K562 (cell line): ENCODE results near the gene KCNH2. TPM values are rescaled to one million over a fixed set of nuclear protein-coding genes. Genes with fewer than 3 reads are reported as not detected.

Experiments used
- CHAMP1 ChIP-seq: fragments of 450-650 bp; IDR thresholded peaks from 2 replicates; pipeline ENCODE4 v1.6.1; 2016; ENCODE audit warnings: mild to moderate bottlenecking
- ELK1 ChIP-seq: sonication (generic); formaldehyde crosslinking; IDR thresholded peaks from 2 replicates; pipeline ENCODE4 v1.8.1; 2022; ENCODE audit warnings: missing genetic modification reagents
- ETV5 ChIP-seq: sonication (generic); formaldehyde crosslinking; IDR thresholded peaks from 2 replicates; pipeline ENCODE4 v1.4.0; 2020; ENCODE audit warnings: low read depth, mild to moderate bottlenecking, missing genetic modification reagents
- FOXK1 ChIP-seq: sonication (generic); formaldehyde crosslinking; IDR thresholded peaks from 2 replicates; pipeline ENCODE4 v1.8.0; 2022; ENCODE audit warnings: missing genetic modification reagents, mild to moderate bottlenecking, borderline replicate concordance
- GATAD2A ChIP-seq: fragments of 450-650 bp; IDR thresholded peaks from 2 replicates; pipeline ENCODE4 v1.6.1; 2017
- MXD1 ChIP-seq: fragments of 250-450 bp; sonication (Bioruptor Pico); IDR thresholded peaks from 2 replicates; pipeline ENCODE4 v1.8.0; 2021; ENCODE audit warnings: borderline replicate concordance, mild to moderate bottlenecking, moderate library complexity; ENCODE audit not compliant: poor library complexity, severe bottlenecking
- MXI1 ChIP-seq: IDR thresholded peaks from 2 replicates; pipeline ENCODE4 v1.6.1; 2011; ENCODE audit warnings: low read depth, mild to moderate bottlenecking, improper control_type of control experiment, low read length
- NCOR1 ChIP-seq: fragments of 450-650 bp; IDR thresholded peaks from 2 replicates; pipeline ENCODE4 v1.6.1; 2016; ENCODE audit warnings: mild to moderate bottlenecking, moderate library complexity
- NR4A1 ChIP-seq, 2 experiments: fragments of 250-450 bp in 1 of 2; fragments of 450-650 bp in 1 of 2; sonication (Bioruptor Pico) in 1 of 2; IDR thresholded peaks; 2 replicates each; pipeline versions ENCODE4 v1.4.0 to v1.6.1; 2016 to 2020; ENCODE audit warnings: mild to moderate bottlenecking in 2 of 2, missing compliant biosample characterization in 1 of 2, missing genetic modification characterization in 1 of 2, moderate library complexity in 1 of 2
- POLR2A ChIP-seq: fragments of 450-650 bp; conservative IDR thresholded peaks from 2 replicates; pipeline ENCODE4 v1.6.1; 2016
- POLR2H ChIP-seq: IDR thresholded peaks from 2 replicates; pipeline ENCODE4 v1.6.1; 2016; ENCODE audit warnings: missing genetic modification characterization, low read depth, mild to moderate bottlenecking, control low read depth, missing compliant biosample characterization, moderate library complexity
- RERE ChIP-seq: sonication (generic); formaldehyde crosslinking; IDR thresholded peaks from 2 replicates; pipeline ENCODE4 v1.8.0; 2023; ENCODE audit warnings: missing genetic modification reagents, mild to moderate bottlenecking, borderline replicate concordance
- TAF7 ChIP-seq: fragments of 450-650 bp; IDR thresholded peaks from 2 replicates; pipeline ENCODE4 v1.6.1; 2016; ENCODE audit warnings: missing genetic modification characterization, missing compliant biosample characterization
- ZNF444 ChIP-seq: fragments of 250-450 bp; sonication (Bioruptor Pico); IDR thresholded peaks from 2 replicates; pipeline ENCODE4 v1.4.0; 2020; ENCODE audit warnings: mild to moderate bottlenecking, moderate library complexity
- ZNF766 ChIP-seq: fragments of 200-800 bp; sonication (Bioruptor generic); conservative IDR thresholded peaks from 2 replicates; pipeline ENCODE4 v1.6.1; 2016; ENCODE audit warnings: missing genetic modification characterization, missing compliant biosample characterization
- polyA plus RNA-seq, 8 experiments: library from polyadenylated mRNA; depleted of rRNA in 4 of 8; stranded (reverse) in 5 of 8; unstranded in 3 of 8; fragments of >200 nt; fragmentation: Nextera tagmentation in 2 of 8; fragmentation: Illumina TruSeq in 1 of 8; extraction: Ambion mirVana in 2 of 8; extraction: Trizol in 1 of 8; gene quantifications; 2 replicates each; pipeline versions ENCODE4 v1.2.1 to v1.2.3, GENCODE V29; 2011 to 2014; ENCODE audit warnings: inconsistent platforms in 1 of 8, missing spikeins in 1 of 8
- total RNA-seq, 7 experiments: library from RNA; depleted of rRNA in 6 of 7; stranded (reverse); fragments of >200 nt in 6 of 7; fragmentation: Illumina TruSeq in 2 of 7; extraction: Trizol in 2 of 7; gene quantifications; 2 replicates each; pipeline versions ENCODE4 v1.2.1 to v1.2.3, GENCODE V29; 2011 to 2021; ENCODE audit warnings: low replicate concordance in 1 of 7
- TF ChIP-seq, protein P1 (sequence below), 2 experiments: fragments of 450-650 bp in 1 of 2; sonication (generic) in 1 of 2; formaldehyde crosslinking in 1 of 2; IDR thresholded peaks in 1 of 2; conservative IDR thresholded peaks in 1 of 2; 2 replicates each; pipeline versions ENCODE4 v1.6.1 to v1.8.1; 2016 to 2023; ENCODE audit warnings: mild to moderate bottlenecking in 2 of 2, moderate library complexity in 2 of 2, inconsistent platforms in 1 of 2, missing genetic modification reagents in 1 of 2

KCNH2 gene
- total and polyA plus RNA-seq, 9 of the 15 experiments (the other 6 are each of a cell fraction or from before 2014, with no cell fraction given) = 18.1 to 368 (median 218) TPM

GRCh38 chr7:150956395-150957132 lies 21.6 kb downstream of the KCNH2 start (continued):
- TF ChIP-seq POLR2H (tag) (no peak), ETV5 (CRISPR knock-in tag) (no peak), MXI1 (no peak), POLR2A (no peak), FOXK1 (CRISPR knock-in tag) (no peak), TAF7 (no peak), MXD1 (CRISPR knock-in tag) (no peak), NR4A1 (CRISPR knock-in tag; IDR thresholded peaks at IDR 0.05) (no peak), NR4A1 (tag; IDR thresholded peaks at IDR 0.05) (peak; percentile 18; the same call in 1 of the 2 replicates), ELK1 (no peak), ZNF444 (no peak), NCOR1 (no peak), RERE (no peak), CHAMP1 (no peak), GATAD2A (no peak), ZNF766 (no peak)
- TF ChIP-seq, protein P1, sequence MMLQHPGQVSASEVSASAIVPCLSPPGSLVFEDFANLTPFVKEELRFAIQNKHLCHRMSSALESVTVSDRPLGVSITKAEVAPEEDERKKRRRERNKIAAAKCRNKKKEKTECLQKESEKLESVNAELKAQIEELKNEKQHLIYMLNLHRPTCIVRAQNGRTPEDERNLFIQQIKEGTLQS (IDR thresholded peaks at IDR 0.05) = no peak
- TF ChIP-seq, protein P1 (CRISPR knock-in tag; conservative IDR thresholded peaks at IDR 0.05) = no peak
